GM21447 (cell line): ENCODE results near the gene CCDC15.

Experiments
- ATAC-seq: cut with Tn5 transposase; IDR thresholded peaks from one replicate; pipeline ENCODE4 v1.9.1; 2021; ENCODE audit not compliant: unreplicated experiment

CCDC15 gene

GRCh38 chr11:125063429-125064043 lies 109.5 kb downstream of the CCDC15 start:
- ATAC-seq, result peak; percentile 24

DNA sequence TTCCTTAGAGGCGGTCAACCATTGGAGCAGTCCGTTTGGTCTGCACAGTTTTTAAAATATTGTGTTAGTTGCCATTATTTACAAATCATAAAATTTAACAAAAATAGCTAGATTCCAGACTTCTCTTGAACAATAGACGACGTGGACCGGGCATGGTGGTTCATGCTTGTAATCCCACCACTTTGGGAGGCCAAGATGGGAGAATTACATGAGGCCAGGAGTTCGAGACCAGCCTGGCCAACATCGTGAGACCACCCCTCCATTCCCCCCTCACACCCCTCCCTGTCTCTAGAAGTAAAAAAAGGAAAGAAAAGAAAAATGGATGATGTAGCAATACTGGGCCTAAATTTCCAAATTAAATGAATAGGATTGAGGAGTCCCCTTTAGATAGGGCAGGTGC lies 110.1 kb downstream of the CCDC15 start:
- ATAC-seq, result no peak

- ATAC-seq, result no peak
Measured at GRCh38 chr11:125068368-125068767, 114.4 kb downstream of the CCDC15 start.

GRCh38 chr11:125069008-125069407 lies 115.0 kb downstream of the CCDC15 start:
- ATAC-seq, result no peak

- no peak for ATAC-seq
Measured at GRCh38 chr11:125069796-125070195, 115.8 kb downstream of the CCDC15 start.

DNA sequence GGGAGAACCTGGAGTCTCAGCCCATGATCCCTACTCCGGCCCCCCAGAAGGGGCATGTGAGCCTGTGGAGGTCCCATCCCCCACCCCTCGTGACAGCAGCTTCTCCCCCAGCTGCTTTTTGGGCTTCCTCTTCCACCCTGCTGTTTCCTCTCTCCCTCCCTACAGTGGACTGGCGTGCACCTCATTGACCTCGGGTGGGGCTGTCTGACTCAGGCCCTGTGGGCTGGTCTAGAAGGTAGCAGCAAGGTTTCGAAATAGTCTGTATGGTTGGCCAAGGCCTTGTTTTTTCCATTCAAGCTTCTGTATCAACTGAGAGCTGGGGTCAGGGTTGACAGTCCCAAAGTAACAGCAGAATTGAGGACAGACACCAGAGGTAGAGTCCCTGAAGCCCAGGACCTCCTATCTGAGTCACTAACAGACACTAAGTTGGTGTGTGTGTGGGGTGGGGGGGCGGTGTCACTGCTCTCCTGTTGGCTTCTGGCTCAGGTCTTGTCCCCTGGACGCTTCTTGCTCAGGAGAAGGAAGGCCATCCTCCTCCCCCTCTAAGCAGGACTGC lies 116.8 kb downstream of the CCDC15 start:
- peak; percentile 69 for ATAC-seq

DNA sequence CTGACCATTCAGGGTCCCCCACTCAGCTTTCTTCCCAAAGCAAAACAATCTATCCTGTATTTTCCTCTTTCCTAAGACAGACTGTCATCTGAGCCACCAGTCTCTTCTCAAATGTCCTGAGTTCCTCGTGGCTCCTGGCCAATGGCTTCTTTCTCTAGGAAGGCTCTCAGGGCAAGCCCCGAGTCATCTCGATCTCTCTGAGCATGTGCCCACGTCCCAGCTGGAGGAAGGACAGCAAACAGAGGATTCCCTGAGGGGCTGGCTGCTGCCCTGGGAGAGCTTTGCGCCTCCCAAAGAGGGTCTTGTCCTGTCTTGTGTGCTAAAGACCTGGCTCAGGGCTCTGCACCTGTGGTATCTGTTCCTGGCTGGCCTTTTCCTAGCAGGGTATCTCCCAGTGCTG lies 117.4 kb downstream of the CCDC15 start:
- ATAC-seq, result no peak

GRCh38 chr11:125071846-125072217 lies 117.8 kb downstream of the CCDC15 start:
- no peak for ATAC-seq

GRCh38 chr11:125072218-125072960 lies 118.4 kb downstream of the CCDC15 start:
- peak; percentile 73 for ATAC-seq

GRCh38 chr11:125072961-125073590 lies 119.1 kb downstream of the CCDC15 start:
- ATAC-seq, result no peak

- ATAC-seq, result no peak
Measured at GRCh38 chr11:125073616-125074483, 119.8 kb downstream of the CCDC15 start.

- ATAC-seq, result no peak
Measured at GRCh38 chr11:125074511-125075241, 120.7 kb downstream of the CCDC15 start.

GRCh38 chr11:125075242-125075625 lies 121.2 kb downstream of the CCDC15 start:
- ATAC-seq, result no peak

- no peak for ATAC-seq
Measured at GRCh38 chr11:125075900-125076317, 121.9 kb downstream of the CCDC15 start.

GRCh38 chr11:125076378-125076945 lies 122.5 kb downstream of the CCDC15 start:
- ATAC-seq, result no peak

DNA sequence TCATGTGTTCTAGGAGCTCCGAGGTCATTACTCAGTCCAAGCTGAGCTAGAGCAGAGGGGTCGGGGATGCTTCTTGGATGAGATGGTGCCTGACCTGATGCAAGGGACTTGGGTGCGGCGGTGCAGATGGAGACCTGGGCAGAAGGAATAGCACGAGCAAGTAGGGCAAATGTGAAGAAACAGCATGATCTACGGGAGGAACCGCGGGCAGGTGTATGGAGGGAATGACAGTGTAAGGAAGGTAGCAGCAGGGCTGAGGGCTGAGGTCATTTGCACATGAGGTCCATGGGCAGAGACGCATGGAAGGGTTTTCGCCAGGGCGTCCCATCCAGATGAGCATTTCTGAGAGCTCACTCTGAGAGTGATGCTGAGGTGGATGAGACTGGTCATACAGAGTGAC lies 124.0 kb downstream of the CCDC15 start:
- ATAC-seq, result no peak

- ATAC-seq, result no peak
Measured at GRCh38 chr11:125078516-125079140, 124.6 kb downstream of the CCDC15 start.

DNA sequence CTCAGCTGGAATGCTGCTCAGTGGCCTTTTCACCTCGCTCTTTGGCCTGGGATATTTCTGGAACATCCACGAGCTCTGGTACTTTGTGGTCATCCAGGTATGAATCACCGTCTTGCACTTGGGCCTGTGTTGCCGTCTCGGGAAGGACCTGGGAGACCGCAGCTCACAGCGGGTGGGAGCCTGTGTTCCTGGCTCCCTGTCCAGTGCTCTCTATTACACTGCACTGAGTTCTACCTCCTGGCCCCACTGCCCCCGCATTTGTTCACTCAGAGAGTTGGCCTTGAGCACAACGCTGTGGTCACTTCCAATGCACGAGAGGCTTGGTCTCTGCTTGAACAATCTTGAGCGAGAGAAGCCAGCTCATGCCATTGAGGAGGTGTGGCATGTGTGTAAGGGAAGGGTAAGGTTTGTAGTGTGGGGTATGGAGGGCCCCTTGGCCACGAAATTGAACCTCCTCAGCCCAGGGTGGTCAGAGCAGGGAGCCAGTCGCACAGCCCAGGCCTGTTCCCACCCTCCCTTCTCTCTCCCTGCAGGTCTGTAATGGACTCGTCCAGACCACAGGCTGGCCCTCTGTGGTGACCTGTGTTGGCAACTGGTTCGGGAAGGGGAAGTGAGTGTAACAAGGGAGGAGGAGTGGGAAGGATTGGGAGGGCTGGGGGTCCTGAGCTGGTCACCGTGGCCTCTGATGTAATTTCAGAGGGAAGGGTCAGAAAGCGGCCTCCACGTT lies 125.3 kb downstream of the CCDC15 start:
- no peak for ATAC-seq
